PC-3 (cell line): ENCODE data around the gene TSPAN4. TPM values are rescaled to one million over a fixed set of nuclear protein-coding genes. Genes with fewer than 3 reads are reported as not detected.
A peak's percentile ranks its signal among the peaks of the same experiment; 100 is the strongest.

Experiments
- ATAC-seq: fragments of 200-7000 bp; cut with Tn5 transposase; 2 replicates; pipeline ENCODE4 v1.9.1; 2020; ENCODE audit warnings: mild to moderate bottlenecking, moderate library complexity
- BruUV-seq: library from RNA; stranded (reverse); fragments of 400-500 nt; replicated peaks from 2 replicates; lab custom pipeline; 2021; lab: Mats Ljungman, UMichigan
- CTCF ChIA-PET: fragments of 300-600 bp; sonication (Branson Sonifier 250); formaldehyde crosslinking; loops from one replicate; lab custom pipeline; 2022; ENCODE audit warnings: antibody characterized with exemption; lab: Charles Lee
- POLR2A ChIA-PET: fragments of 300-600 bp; sonication (Branson Sonifier 250); formaldehyde crosslinking; loops from one replicate; lab custom pipeline; 2022; ENCODE audit warnings: antibody characterized with exemption; ENCODE audit not compliant: unreplicated experiment; lab: Charles Lee
- DNase-seq: peaks from one replicate; pipeline ENCODE4 v3.0.0-alpha.2; 2015
- H2AFZ ChIP-seq: fragments of 300-600 bp; sonication (generic); 2 replicates; pipeline ENCODE4 v1.6.0; 2016; ENCODE audit warnings: antibody characterized with exemption, low read length
- H3F3A ChIP-seq: fragments of 300-600 bp; sonication (generic); one replicate; pipeline ENCODE4 v1.6.0; 2017; ENCODE audit warnings: antibody characterized with exemption, low read length, control low read depth, mild to moderate bottlenecking; ENCODE audit not compliant: unreplicated experiment
- H3K27ac ChIP-seq: fragments of 300-600 bp; sonication (generic); 2 replicates; pipeline ENCODE4 v1.5.1; 2016; ENCODE audit warnings: mild to moderate bottlenecking, low read length
- H3K27me3 ChIP-seq: fragments of 300-600 bp; sonication (generic); 2 replicates; pipeline ENCODE4 v1.6.1; 2016; ENCODE audit warnings: low read length, mixed read lengths
- H3K36me3 ChIP-seq: fragments of 300-600 bp; sonication (generic); 2 replicates; pipeline ENCODE4 v1.6.1; 2016; ENCODE audit warnings: low read depth, mixed run types, low read length, mixed read lengths
- H3K4me1 ChIP-seq: fragments of 300-600 bp; sonication (generic); 2 replicates; pipeline ENCODE4 v1.5.1; 2016; ENCODE audit warnings: low read length; ENCODE audit not compliant: insufficient read depth
- H3K4me2 ChIP-seq: fragments of 300-600 bp; sonication (generic); 2 replicates; pipeline ENCODE4 v1.6.0; 2016; ENCODE audit warnings: low read length
- H3K4me3 ChIP-seq: fragments of 300-600 bp; sonication (generic); 2 replicates; pipeline ENCODE4 v1.5.1; 2016; ENCODE audit warnings: mild to moderate bottlenecking, low read length, mixed read lengths
- H3K79me2 ChIP-seq: fragments of 300-600 bp; sonication (generic); 2 replicates; pipeline ENCODE4 v1.6.1; 2017; ENCODE audit warnings: low read length, mixed read lengths
- H3K9ac ChIP-seq: fragments of 300-600 bp; sonication (generic); 2 replicates; pipeline ENCODE4 v1.6.0; 2016; ENCODE audit warnings: mild to moderate bottlenecking, low read length
- H3K9me2 ChIP-seq: fragments of 300-600 bp; sonication (generic); replicated peaks from 2 replicates; pipeline ENCODE4 v1.6.1; 2016; ENCODE audit warnings: mixed run types, low read length, mixed read lengths
- H3K9me3 ChIP-seq: fragments of 300-600 bp; sonication (generic); 2 replicates; pipeline ENCODE4 v1.6.1; 2016; ENCODE audit warnings: low read length, mixed read lengths
- H4K20me1 ChIP-seq: fragments of 300-600 bp; sonication (generic); 2 replicates; pipeline ENCODE4 v1.6.1; 2016; ENCODE audit warnings: low read length, mixed read lengths
- CTCF ChIP-seq: fragments of 300-600 bp; sonication (generic); conservative IDR thresholded peaks from 2 replicates; pipeline ENCODE4 v1.5.1; 2017; ENCODE audit warnings: antibody characterized with exemption, low read depth, mild to moderate bottlenecking, low read length
- EZH2 ChIP-seq: fragments of 300-600 bp; sonication (generic); IDR thresholded peaks from one replicate; pipeline ENCODE4 v1.6.1; 2017; ENCODE audit warnings: antibody characterized with exemption, mild to moderate bottlenecking, low read length; ENCODE audit not compliant: unreplicated experiment
- EZH2phosphoT487 ChIP-seq: fragments of 300-600 bp; sonication (generic); IDR thresholded peaks from 2 replicates; pipeline ENCODE4 v1.6.1; 2018; ENCODE audit warnings: mild to moderate bottlenecking, antibody characterized with exemption, low read length, borderline replicate concordance
- intact Hi-C: fragments of 100-400 bp; cut with micrococcal nuclease; formaldehyde crosslinking; loops from 2 replicates; pipeline ENCODE4 v1.9.0; 2023
- total RNA-seq: library from RNA; depleted of rRNA; stranded (reverse); fragments of >200 nt; gene quantifications from 2 replicates; pipeline ENCODE4 v1.2.3, GENCODE V29; 2014

Gene TSPAN4
- total RNA-seq, 1 experiment from 2014 or later, result 121 TPM

GRCh38 chr11:831961-832528, 10.6 kb upstream of the TSPAN4 start:
- H3K9me2 ChIP-seq, result no peaks in the 10 kb centered on the region
- H3K9me3 ChIP-seq, result no peaks in the 10 kb centered on the region
- CTCF ChIA-PET, result interaction anchor here (1.3 kb wide), 1 partner anchor 13 kb away, joined by 18 read pairs; the partner anchor contains the start of gene PNPLA2
- DNase-seq, result no peak
- BruUV-seq, result no TSS peak
- H3K27me3 ChIP-seq, result no peaks in the 10 kb centered on the region
- H3K4me3 ChIP-seq, result peak overlapping the region; percentile 83
- ATAC-seq, result no peak
- H3K27ac ChIP-seq, result peak overlapping the region; percentile 37
- peak overlapping the region; percentile 93 for H3K4me2 ChIP-seq
- peaks cover under 1% of the 10 kb centered on the region; the same call in 1 of the 2 replicates for H4K20me1 ChIP-seq
- H3F3A ChIP-seq, result no peaks in the 10 kb centered on the region
- TF ChIP-seq CTCF (no peak), EZH2phosphoT487 (no peak), EZH2 (no peak)
- peaks cover 10% of the 10 kb centered on the region; the same call in 1 of the 2 replicates for H3K36me3 ChIP-seq
- H3K79me2 ChIP-seq, result peaks cover 46% of the 10 kb centered on the region
- POLR2A ChIA-PET, result interaction anchor here (1.0 to 2.0 kb wide), 2 partner anchors 12 to 24 kb away, joined by 3 to 16 read pairs; partner anchors contain the start of gene PNPLA2
- H3K9ac ChIP-seq, result peak overlapping the region; percentile 94
- intact Hi-C loops, result no loop called here
- H2AFZ ChIP-seq, result no peak overlapping the region
- peaks cover 31% of the 10 kb centered on the region for H3K4me1 ChIP-seq

GRCh38 chr11:832529-833113, 10.0 kb upstream of the TSPAN4 start, which contains the start of gene CD151:
CD151 (plus strand) TSS chr11:832952; CDS start chr11:836070, 3,118 bp downstream.
- no peaks in the 10 kb centered on the region for H3F3A ChIP-seq
- H3K4me1 ChIP-seq, result peaks cover 28% of the 10 kb centered on the region
- POLR2A ChIA-PET, result interaction anchor here (0.6 to 2.0 kb wide), 3 partner anchors 13 to 44 kb away, joined by 3 to 16 read pairs (median 9); partner anchors contain the start of gene PNPLA2
- ATAC-seq (peak; percentile 14), DNase-seq (peak; percentile 60)
- no peak within 1 kb of the TSS for H2AFZ ChIP-seq
- no peaks in the 10 kb centered on the region for H3K27me3 ChIP-seq
- H4K20me1 ChIP-seq, result peaks cover 5% of the 10 kb centered on the region
- no peaks in the 10 kb centered on the region for H3K9me3 ChIP-seq
- BruUV-seq, result no TSS peak
- intact Hi-C loops, result no loop called here
- peak within 1 kb of the TSS; percentile 99 for H3K4me2 ChIP-seq
- H3K27ac ChIP-seq, result peak within 1 kb of the TSS; percentile 91
- H3K79me2 ChIP-seq, result peaks cover 51% of the 10 kb centered on the region
- TF ChIP-seq EZH2 (no peak), EZH2phosphoT487 (no peak), CTCF (no peak)
- H3K9me2 ChIP-seq, result no peaks in the 10 kb centered on the region
- H3K4me3 ChIP-seq, result peak within 1 kb of the TSS; percentile 83
- CTCF ChIA-PET, result interaction anchor here (1.3 kb wide), 1 partner anchor 13 kb away, joined by 18 read pairs; the partner anchor contains the start of gene PNPLA2
- H3K9ac ChIP-seq, result peak within 1 kb of the TSS; percentile 94
- peaks cover 16% of the 10 kb centered on the region; the same call in 1 of the 2 replicates for H3K36me3 ChIP-seq
